GM12878 (cell line): ENCODE measurements around the gene MPP1. TPM values are rescaled to one million over a fixed set of nuclear protein-coding genes. Genes with fewer than 3 reads are reported as not detected.

ENCODE experiments used
- ATAC-seq: fragments of 200-7000 bp; cut with Tn5 transposase; 3 replicates; pipeline ENCODE4 v1.9.1; 2020; ENCODE audit warnings: mild to moderate bottlenecking, moderate library complexity
- BruUV-seq: library from RNA; stranded (reverse); fragments of 400-500 nt; replicated peaks from 2 replicates; lab custom pipeline; 2021; lab: Mats Ljungman, UMichigan
- CTCF ChIA-PET: fragments of 300-600 bp; sonication (Branson Sonifier 250); formaldehyde crosslinking; extraction: SDS; loops from one replicate; lab custom pipeline; 2021; ENCODE audit warnings: inconsistent platforms; lab: Yijun Ruan, JAX
- POLR2A ChIA-PET: fragments of 350-600 bp; formaldehyde crosslinking; extraction: SDS; loops from one replicate; lab custom pipeline; 2021; ENCODE audit warnings: inconsistent platforms; lab: Charles Lee
- RAD21 ChIA-PET: fragments of 300-600 bp; sonication (Branson Sonifier 250); formaldehyde crosslinking; loops from one replicate; lab custom pipeline; 2023; ENCODE audit warnings: antibody characterized with exemption; ENCODE audit not compliant: unreplicated experiment; lab: Charles Lee
- SMC1A ChIA-PET: fragments of 300-600 bp; sonication (Branson Sonifier 250); formaldehyde crosslinking; loops from one replicate; lab custom pipeline; 2023; ENCODE audit not compliant: unreplicated experiment, uncharacterized antibody; lab: Charles Lee
- DNase-seq: peaks from one replicate; pipeline ENCODE4 v3.0.0-alpha.2; 2011; ENCODE audit warnings: low read depth, low spot score
- FAIRE-seq: peaks from 3 replicates; lab custom pipeline; 2011; peaks lifted over from hg19 to GRCh38; lab: Jason Lieb, UNC
- H2AFZ ChIP-seq: 2 replicates; pipeline ENCODE4 v1.6.0; 2011; ENCODE audit warnings: low read depth, low read length, control low read depth; ENCODE audit not compliant: control insufficient read depth
- H3K27ac ChIP-seq: 2 replicates; pipeline ENCODE4 v1.5.1; 2011; ENCODE audit warnings: control low read depth; ENCODE audit not compliant: control insufficient read depth, insufficient read depth
- H3K27me3 ChIP-seq, 2 experiments: replicated peaks in 1 of 2; 2 replicates each; pipeline versions ENCODE4 v1.6.0 to v1.6.1; 2011; ENCODE audit warnings: low read length in 1 of 2; ENCODE audit not compliant: control insufficient read depth in 2 of 2, insufficient read depth in 2 of 2
- H3K36me3 ChIP-seq, 2 experiments: 2 replicates each; pipeline ENCODE4 v1.5.1; 2011; ENCODE audit warnings: low read length in 1 of 2; ENCODE audit not compliant: control insufficient read depth in 2 of 2, insufficient read depth in 2 of 2
- H3K4me1 ChIP-seq: 2 replicates; pipeline ENCODE4 v1.6.1; 2011; ENCODE audit warnings: mild to moderate bottlenecking, low read length, moderate library complexity, mixed read lengths; ENCODE audit not compliant: control insufficient read depth, insufficient read depth
- H3K4me2 ChIP-seq: 2 replicates; pipeline ENCODE4 v1.6.0; 2011; ENCODE audit warnings: control low read depth; ENCODE audit not compliant: control insufficient read depth, insufficient read depth
- H3K4me3 ChIP-seq: fragments of 200-600 bp; sonication (generic); 2 replicates; pipeline ENCODE4 v1.5.1; 2016
- H3K79me2 ChIP-seq: 2 replicates; pipeline ENCODE4 v1.6.0; 2011; ENCODE audit warnings: low read length; ENCODE audit not compliant: control insufficient read depth, insufficient read depth
- H3K9ac ChIP-seq: 2 replicates; pipeline ENCODE4 v1.8.0; 2011; ENCODE audit warnings: low read length, control low read depth, mixed read lengths; ENCODE audit not compliant: control insufficient read depth, insufficient read depth
- H3K9me3 ChIP-seq: replicated peaks from 3 replicates; pipeline ENCODE4 v1.5.1; 2011; ENCODE audit warnings: mild to moderate bottlenecking, low read length; ENCODE audit not compliant: control insufficient read depth, insufficient read depth
- H4K20me1 ChIP-seq: 2 replicates; pipeline ENCODE4 v1.6.0; 2011; ENCODE audit not compliant: control insufficient read depth, insufficient read depth
- HDAC6 ChIP-seq: fragments of 200-600 bp; sonication (generic); IDR thresholded peaks from one replicate; pipeline ENCODE4 v1.8.0; 2017; ENCODE audit warnings: antibody characterized with exemption; ENCODE audit not compliant: unreplicated experiment
- MXI1 ChIP-seq: fragments of 150-350 bp; IDR thresholded peaks from 2 replicates; pipeline ENCODE4 v1.6.1; 2011; ENCODE audit warnings: low read depth, mild to moderate bottlenecking, inconsistent platforms, low read length, improper control_type of control experiment
- NR2C2 ChIP-seq: IDR thresholded peaks from 2 replicates; pipeline ENCODE4 v1.6.1; 2011; ENCODE audit warnings: borderline replicate concordance, low read depth; ENCODE audit not compliant: control insufficient read depth, insufficient read length
- RUNX3 ChIP-seq: IDR thresholded peaks from 2 replicates; pipeline ENCODE4 v1.6.1; 2012; ENCODE audit warnings: low read length, inconsistent platforms
- SMARCA5 ChIP-seq: fragments of 450-650 bp; IDR thresholded peaks from 2 replicates; pipeline ENCODE4 v1.6.1; 2017; ENCODE audit warnings: mild to moderate bottlenecking
- SRF ChIP-seq, 2 experiments: IDR thresholded peaks; 2 replicates each; pipeline ENCODE4 v1.6.1; 2011; ENCODE audit warnings: low read depth in 2 of 2, low read length in 2 of 2, mild to moderate bottlenecking in 1 of 2, moderate library complexity in 1 of 2
- TAF1 ChIP-seq: IDR thresholded peaks from 2 replicates; pipeline ENCODE4 v1.6.1; 2011; ENCODE audit warnings: mild to moderate bottlenecking, low read depth, low read length, borderline replicate concordance
- WGBS: methylation state at CpG from one replicate; pipeline ENCODE4 v1.1.6; 2016; ENCODE audit warnings: low lambda C conversion rate; ENCODE audit not compliant: insufficient replicate concordance, insufficient coverage; ENCODE audit errors: missing lambda C conversion rate; 5-methylcytosine and 5-hydroxymethylcytosine counted together
- in situ Hi-C: fragments of 300-500 bp; cut with MboI; formaldehyde crosslinking; loops from 9 replicates; pipeline ENCODE4 v1.14.3; 2018; ENCODE audit warnings: mixed read lengths
- intact Hi-C: fragments of 100-400 bp; cut with micrococcal nuclease; formaldehyde crosslinking; loops from one replicate; pipeline ENCODE4 v1.14.2; 2022; ENCODE audit not compliant: unreplicated experiment
- polyA plus RNA-seq, 11 experiments: library from polyadenylated mRNA; depleted of rRNA in 4 of 11; unstranded in 6 of 11; stranded (reverse) in 5 of 11; fragments of >200 nt; fragmentation: Nextera tagmentation in 4 of 11; fragmentation: Illumina TruSeq in 1 of 11; extraction: Ambion mirVana in 4 of 11; extraction: Trizol in 1 of 11; gene quantifications; 1 replicate in 1 of 11; 2 replicates in 10 of 11; pipeline versions ENCODE4 v1.2.1 to v1.2.3, GENCODE V29; 2011 to 2016; ENCODE audit warnings: inconsistent platforms in 2 of 11, missing spikeins in 2 of 11, low read depth in 1 of 11
- total RNA-seq, 4 experiments: library from RNA; depleted of rRNA in 3 of 4; stranded (reverse); fragments of >200 nt in 3 of 4; fragmentation: Illumina TruSeq in 1 of 4; extraction: Trizol in 1 of 4; gene quantifications; 2 replicates each; pipeline versions ENCODE4 v1.2.1 to v1.2.3, GENCODE V29; 2013 to 2021

The MPP1 gene
- total and polyA plus RNA-seq, 10 of the 15 experiments (the other 5 are each of a cell fraction or from before 2014, with no cell fraction given): 1.9 to 20.1 (median 14.8) TPM

- RAD21 ChIA-PET: interaction anchor here (1.1 to 1.9 kb wide), 3 partner anchors 8 to 86 kb away, joined by 4 to 5 read pairs (median 5); partner anchors contain the start of gene DKC1
- ATAC-seq (no peak), DNase-seq (no peak), FAIRE-seq (no peak)
- H3K27ac ChIP-seq: no peak within 1 kb of the TSS
- CTCF ChIA-PET: interaction anchor here (1.4 kb wide), 1 partner anchor 10 kb away, joined by 4 read pairs; no protein-coding TSS in a partner anchor
- 38% methylated on average over 3 of the region's 3 CpGs for WGBS
- intact Hi-C loops: no loop called here
- in situ Hi-C loops: loop anchor here (10.0 kb wide), 1 partner anchor 290 kb away; the partner anchor contains the start of genes G6PD and IKBKG
- H3K4me3 ChIP-seq: no peak within 1 kb of the TSS
- no peaks in the 10 kb centered on the region for H3K36me3 ChIP-seq
- peaks cover 1% of the 10 kb centered on the region; the same call in 1 of the 2 replicates for H3K4me1 ChIP-seq
- no peak within 1 kb of the TSS for H3K4me2 ChIP-seq
- POLR2A ChIA-PET: no interaction called here
- no peaks in the 10 kb centered on the region for H3K79me2 ChIP-seq
- no peak for TF ChIP-seq SRF (IDR thresholded peaks at IDR 0.05; ENCODE audit: low read depth in 2 of 2, low read length in 2 of 2)
- no peak for TF ChIP-seq RUNX3
- TF ChIP-seq TAF1: no peak
- TF ChIP-seq HDAC6: no peak
- TF ChIP-seq NR2C2: no peak
- TF ChIP-seq SMARCA5: no peak
- no peak for TF ChIP-seq MXI1
- no peak within 1 kb of the TSS for H3K9ac ChIP-seq
- BruUV-seq: no TSS peak
- SMC1A ChIA-PET: interaction anchor here (0.8 to 1.3 kb wide), 3 partner anchors 26 to 120 kb away, joined by 3 to 4 read pairs (median 3); no protein-coding TSS in a partner anchor
- H3K27me3 ChIP-seq: no peaks in the 10 kb centered on the region
- H2AFZ ChIP-seq: no peak within 1 kb of the TSS
- H3K9me3 ChIP-seq: no peaks in the 10 kb centered on the region
- H4K20me1 ChIP-seq: no peaks in the 10 kb centered on the region
Observed at GRCh38 chrX:154834562-154834961, 29.3 kb upstream of the MPP1 start, which contains the start of gene SMIM9. Gene SMIM9 (minus strand): TSS chrX:154834662. CDS start chrX:154830856, 3,806 bp downstream.
